HepG2 (cell line): ENCODE measurements around the gene LGALS7B.

Experiments
- GTF2F1 ChIP-seq: fragments of 150-350 bp; IDR thresholded peaks from 2 replicates; pipeline ENCODE4 v1.6.1; 2014; ENCODE audit warnings: low read length
- SPEN ChIP-seq: sonication (generic); formaldehyde crosslinking; IDR thresholded peaks from 2 replicates; pipeline ENCODE4 v1.5.1; 2020; ENCODE audit warnings: low read depth, mild to moderate bottlenecking, missing genetic modification reagents
- ZNF317 ChIP-seq: sonication (generic); formaldehyde crosslinking; IDR thresholded peaks from 2 replicates; pipeline ENCODE4 v1.5.0; 2020; ENCODE audit warnings: mild to moderate bottlenecking, missing genetic modification reagents
- ZNF792 ChIP-seq: IDR thresholded peaks from 2 replicates; pipeline ENCODE4 v1.6.1; 2016

- TF ChIP-seq ZNF317 (CRISPR knock-in tag) (no peak), GTF2F1 (no peak), ZNF792 (CRISPR knock-in tag) (no peak), SPEN (CRISPR knock-in tag) (no peak)
Observed at GRCh38 chr19:38808741-38809140, 19.7 kb downstream of the LGALS7B start.
